Glutamatergic neuron (in vitro differentiated cells): Measurements from ENCODE around the gene CEP44. TPM values are rescaled to one million over a fixed set of nuclear protein-coding genes. Genes with fewer than 3 reads are reported as not detected.
"Not testable (repeated sequence)": the region's sequence is repeated elsewhere in the genome, so short reads cannot be mapped to it uniquely, and the experiment has no call there.

Experiments used
- DNase-seq: peaks from one replicate; pipeline ENCODE4 v3.0.0; 2022
- H3K27ac Mint-ChIP-seq: one replicate; pipeline ENCODE4 v1.8.0; 2020; ENCODE audit warnings: mild to moderate bottlenecking, mixed read lengths, inconsistent platforms; ENCODE audit not compliant: unreplicated experiment
- H3K27me3 Mint-ChIP-seq: one replicate; pipeline ENCODE4 v1.8.0; 2020; ENCODE audit warnings: mild to moderate bottlenecking, moderate library complexity, mixed read lengths, inconsistent platforms; ENCODE audit not compliant: unreplicated experiment
- H3K36me3 Mint-ChIP-seq: one replicate; pipeline ENCODE4 v1.8.0; 2020; ENCODE audit warnings: mild to moderate bottlenecking, mixed read lengths, inconsistent platforms; ENCODE audit not compliant: unreplicated experiment
- H3K4me1 Mint-ChIP-seq: one replicate; pipeline ENCODE4 v1.8.0; 2020; ENCODE audit warnings: mild to moderate bottlenecking, low read depth, mixed read lengths, inconsistent platforms; ENCODE audit not compliant: unreplicated experiment
- H3K4me3 Mint-ChIP-seq: one replicate; pipeline ENCODE4 v1.8.0; 2020; ENCODE audit warnings: mild to moderate bottlenecking, mixed read lengths, inconsistent platforms; ENCODE audit not compliant: unreplicated experiment
- H3K9me3 Mint-ChIP-seq: one replicate; pipeline ENCODE4 v1.8.0; 2020; ENCODE audit warnings: mild to moderate bottlenecking, moderate library complexity, mixed read lengths, inconsistent platforms; ENCODE audit not compliant: unreplicated experiment
- total RNA-seq: library from RNA; stranded (reverse); fragmentation: NEBNext Ultra II Directional; extraction: Animal tissue kit (Norgen Biotek cat#: 25700); gene quantifications from one replicate; pipeline ENCODE4 v1.2.1, GENCODE V29; 2021; ENCODE audit not compliant: unreplicated experiment
- TF ChIP-seq, protein P1 (sequence below): fragments of 200-600 bp; sonication (generic); IDR thresholded peaks from one replicate; pipeline ENCODE4 v1.5.0; 2021; ENCODE audit not compliant: partially characterized antibody, unreplicated experiment

The CEP44 gene
- total RNA-seq, 1 donor from 2014 or later: 29.0 TPM

DNA sequence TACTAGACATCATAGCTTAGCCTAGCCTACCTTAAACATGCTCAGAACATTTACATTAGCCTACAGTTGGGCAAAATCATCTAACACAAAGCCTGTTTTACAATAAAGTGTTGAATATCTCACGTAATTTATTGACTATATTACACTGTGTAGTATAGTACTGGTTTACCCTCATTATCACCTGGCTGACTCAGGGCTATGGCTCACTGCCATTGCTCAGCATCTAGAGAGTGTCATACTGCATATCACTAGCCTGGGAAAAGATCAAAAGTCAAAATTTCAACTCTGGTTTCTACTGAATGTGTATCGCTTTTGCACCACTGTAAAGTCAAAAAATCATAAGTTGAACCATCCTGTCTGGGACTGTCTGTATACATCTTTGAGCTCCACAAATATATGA, 78.6 kb downstream of the CEP44 start:
- no peaks in the 10 kb centered on the region for H3K4me1 Mint-ChIP-seq
- no peak overlapping the region for H3K27ac Mint-ChIP-seq
- TF ChIP-seq, protein P1, sequence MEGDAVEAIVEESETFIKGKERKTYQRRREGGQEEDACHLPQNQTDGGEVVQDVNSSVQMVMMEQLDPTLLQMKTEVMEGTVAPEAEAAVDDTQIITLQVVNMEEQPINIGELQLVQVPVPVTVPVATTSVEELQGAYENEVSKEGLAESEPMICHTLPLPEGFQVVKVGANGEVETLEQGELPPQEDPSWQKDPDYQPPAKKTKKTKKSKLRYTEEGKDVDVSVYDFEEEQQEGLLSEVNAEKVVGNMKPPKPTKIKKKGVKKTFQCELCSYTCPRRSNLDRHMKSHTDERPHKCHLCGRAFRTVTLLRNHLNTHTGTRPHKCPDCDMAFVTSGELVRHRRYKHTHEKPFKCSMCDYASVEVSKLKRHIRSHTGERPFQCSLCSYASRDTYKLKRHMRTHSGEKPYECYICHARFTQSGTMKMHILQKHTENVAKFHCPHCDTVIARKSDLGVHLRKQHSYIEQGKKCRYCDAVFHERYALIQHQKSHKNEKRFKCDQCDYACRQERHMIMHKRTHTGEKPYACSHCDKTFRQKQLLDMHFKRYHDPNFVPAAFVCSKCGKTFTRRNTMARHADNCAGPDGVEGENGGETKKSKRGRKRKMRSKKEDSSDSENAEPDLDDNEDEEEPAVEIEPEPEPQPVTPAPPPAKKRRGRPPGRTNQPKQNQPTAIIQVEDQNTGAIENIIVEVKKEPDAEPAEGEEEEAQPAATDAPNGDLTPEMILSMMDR: no peak
- peaks cover 4% of the 10 kb centered on the region for H3K27me3 Mint-ChIP-seq
- H3K4me3 Mint-ChIP-seq: no peak overlapping the region
- no peaks in the 10 kb centered on the region for H3K9me3 Mint-ChIP-seq
- H3K36me3 Mint-ChIP-seq: no peaks in the 10 kb centered on the region
- DNase-seq: no peak

DNA sequence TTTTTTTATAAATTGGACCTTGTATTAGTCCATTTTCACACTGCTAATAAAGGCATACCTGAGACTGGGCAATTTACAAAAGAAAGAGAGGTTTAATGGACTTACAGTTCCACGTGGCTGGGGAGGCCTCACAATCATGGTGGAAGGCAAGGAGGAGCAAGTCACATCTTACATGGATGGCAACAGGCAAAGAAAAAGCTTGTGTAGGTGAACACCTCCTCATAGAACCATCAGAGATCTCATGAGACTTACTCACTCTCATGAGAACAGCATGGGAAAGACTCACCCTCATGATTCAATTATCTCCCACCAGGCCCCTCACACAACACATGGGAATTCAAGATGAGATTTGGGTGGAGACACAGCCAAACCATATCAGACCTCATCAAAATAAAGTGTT, 80.1 kb downstream of the CEP44 start:
- not testable (repeated sequence) for H3K36me3 Mint-ChIP-seq

DNA sequence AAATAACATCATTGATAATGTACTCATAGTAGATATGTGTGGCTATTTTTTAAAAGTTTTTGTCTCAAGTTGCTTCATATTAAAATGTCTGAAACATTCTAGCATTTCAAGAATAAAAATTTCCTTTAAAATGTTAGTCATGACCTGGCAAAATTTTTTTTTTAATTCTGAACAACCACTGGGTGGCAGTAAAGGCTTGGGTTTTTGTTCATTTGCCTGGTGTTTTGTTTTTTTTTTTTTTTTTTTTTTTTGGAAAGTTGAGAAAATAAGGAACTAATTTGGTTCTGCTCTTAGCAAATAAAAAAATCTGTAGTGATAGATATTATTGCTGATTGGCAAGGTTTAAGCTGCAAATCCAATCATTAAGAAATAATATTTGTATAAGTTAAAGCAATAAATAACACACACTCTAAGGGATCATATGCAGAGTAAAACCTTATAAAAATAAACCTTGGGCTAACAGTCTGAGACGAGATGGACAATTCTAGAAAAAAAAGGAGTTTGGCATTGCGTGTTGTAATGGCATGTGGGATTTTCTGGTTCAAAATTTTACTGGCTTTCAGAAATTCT, 81.4 kb downstream of the CEP44 start:
- Mint-ChIP-seq H3K9me3 (peaks cover 2% of the 10 kb centered on the region), H3K27ac (no peak overlapping the region), H3K36me3 (no peaks in the 10 kb centered on the region), H3K4me3 (no peak overlapping the region), H3K27me3 (peaks cover 4% of the 10 kb centered on the region), H3K4me1 (no peaks in the 10 kb centered on the region)
- TF ChIP-seq, protein P1: peak; percentile 81
- DNase-seq: no peak

More for the DNA sequence above, 80.1 kb downstream of the CEP44 start:
- not testable (repeated sequence) for H3K27ac Mint-ChIP-seq, DNase-seq, H3K4me3 Mint-ChIP-seq, H3K4me1 Mint-ChIP-seq, H3K9me3 Mint-ChIP-seq, H3K27me3 Mint-ChIP-seq

DNA sequence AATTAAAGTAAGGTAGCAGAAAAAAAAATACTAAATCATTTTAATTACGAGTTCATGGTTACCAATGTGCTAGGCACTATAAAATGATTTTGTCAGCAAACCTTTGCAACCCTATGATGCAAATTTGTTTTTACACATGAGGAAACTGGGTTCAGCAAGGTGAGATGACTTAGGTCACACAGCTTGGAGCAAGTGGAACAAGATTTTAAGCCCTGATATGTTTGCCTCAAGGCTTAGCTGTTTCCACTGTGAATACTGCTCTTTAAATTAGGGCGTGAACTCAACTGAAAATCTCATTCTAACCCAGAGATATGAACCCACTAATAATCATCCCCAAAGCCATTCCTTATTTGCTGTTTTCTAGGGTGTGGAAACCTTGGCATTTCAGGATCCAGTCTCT, 86.3 kb downstream of the CEP44 start:
- Mint-ChIP-seq H3K36me3 (no peaks in the 10 kb centered on the region), H3K9me3 (peaks cover 2% of the 10 kb centered on the region), H3K4me3 (no peak overlapping the region), H3K27ac (no peak overlapping the region), H3K27me3 (no peaks in the 10 kb centered on the region), H3K4me1 (no peaks in the 10 kb centered on the region)
- TF ChIP-seq, protein P1: no peak
- DNase-seq: no peak

DNA sequence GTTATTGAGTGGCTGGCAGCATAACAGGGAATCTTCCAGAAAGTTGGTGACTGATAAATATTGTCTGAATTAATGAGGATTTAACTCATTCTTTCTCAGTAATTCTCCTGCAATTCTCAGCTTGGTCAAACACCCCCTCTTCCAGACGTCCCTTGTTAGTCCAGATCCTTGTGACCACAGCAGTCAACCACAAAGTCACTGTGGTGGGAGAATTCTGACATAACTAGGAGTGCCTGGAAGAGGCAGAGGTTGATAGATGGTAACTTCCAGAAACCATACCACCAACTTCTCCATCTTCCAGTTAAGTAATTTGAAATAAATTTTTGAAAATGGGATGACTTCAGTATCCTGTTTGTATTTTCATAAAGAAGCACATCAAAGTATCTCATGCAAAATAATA, 90.1 kb downstream of the CEP44 start:
- H3K27ac Mint-ChIP-seq: no peak overlapping the region
- no peak overlapping the region for H3K4me3 Mint-ChIP-seq
- TF ChIP-seq, protein P1: no peak
- H3K27me3 Mint-ChIP-seq: no peaks in the 10 kb centered on the region
- peaks cover 2% of the 10 kb centered on the region for H3K9me3 Mint-ChIP-seq
- no peaks in the 10 kb centered on the region for H3K36me3 Mint-ChIP-seq
- DNase-seq: no peak
- H3K4me1 Mint-ChIP-seq: no peaks in the 10 kb centered on the region
